ENCODE data around the gene CLHC1.
"Not testable (repeated sequence)": the region's sequence is repeated elsewhere in the genome, so short reads cannot be mapped to it uniquely, and the experiment has no call there.

Gene CLHC1

GRCh38 chr2:55213822-55214221, 18.3 kb downstream of the CLHC1 start:
- no peaks in the 10 kb centered on the region for H3K9me3 ChIP-seq
- H3K27me3 ChIP-seq: no peaks in the 10 kb centered on the region
- H3K27ac ChIP-seq: no peak overlapping the region
- no peaks in the 10 kb centered on the region for H3K36me3 ChIP-seq
- H3K4me1 ChIP-seq (ENCODE audit: control insufficient read depth in 1 of 2, insufficient read depth in 1 of 2, low read depth in 1 of 2, low read length in 1 of 2): no peaks in the 10 kb centered on the region
- TF ChIP-seq, protein P1, sequence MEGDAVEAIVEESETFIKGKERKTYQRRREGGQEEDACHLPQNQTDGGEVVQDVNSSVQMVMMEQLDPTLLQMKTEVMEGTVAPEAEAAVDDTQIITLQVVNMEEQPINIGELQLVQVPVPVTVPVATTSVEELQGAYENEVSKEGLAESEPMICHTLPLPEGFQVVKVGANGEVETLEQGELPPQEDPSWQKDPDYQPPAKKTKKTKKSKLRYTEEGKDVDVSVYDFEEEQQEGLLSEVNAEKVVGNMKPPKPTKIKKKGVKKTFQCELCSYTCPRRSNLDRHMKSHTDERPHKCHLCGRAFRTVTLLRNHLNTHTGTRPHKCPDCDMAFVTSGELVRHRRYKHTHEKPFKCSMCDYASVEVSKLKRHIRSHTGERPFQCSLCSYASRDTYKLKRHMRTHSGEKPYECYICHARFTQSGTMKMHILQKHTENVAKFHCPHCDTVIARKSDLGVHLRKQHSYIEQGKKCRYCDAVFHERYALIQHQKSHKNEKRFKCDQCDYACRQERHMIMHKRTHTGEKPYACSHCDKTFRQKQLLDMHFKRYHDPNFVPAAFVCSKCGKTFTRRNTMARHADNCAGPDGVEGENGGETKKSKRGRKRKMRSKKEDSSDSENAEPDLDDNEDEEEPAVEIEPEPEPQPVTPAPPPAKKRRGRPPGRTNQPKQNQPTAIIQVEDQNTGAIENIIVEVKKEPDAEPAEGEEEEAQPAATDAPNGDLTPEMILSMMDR (IDR thresholded peaks at IDR 0.05): no peak
- no peak overlapping the region for H3K4me3 ChIP-seq (ENCODE audit: low read depth in 1 of 2, low read length in 1 of 2)

DNA sequence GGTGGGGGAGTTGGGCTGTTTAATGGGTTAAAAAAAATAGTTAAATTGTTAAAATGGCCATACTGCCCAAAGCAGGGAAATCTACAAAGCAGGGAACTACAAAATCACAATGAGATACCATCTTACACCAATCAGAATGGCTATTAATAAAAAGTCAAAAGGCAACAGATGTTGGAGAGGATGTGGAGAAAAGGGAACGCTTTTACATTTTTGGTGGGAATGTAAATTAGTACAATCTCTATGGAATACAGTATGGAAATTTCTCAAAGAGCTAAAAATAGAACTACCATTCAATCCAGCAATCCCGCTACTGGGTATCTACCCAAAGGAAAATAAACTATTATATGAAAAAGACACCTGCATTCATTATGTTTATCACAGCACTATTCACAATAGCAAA, 27.1 kb downstream of the CLHC1 start:
- Histone ChIP-seq H3K27ac (no peak overlapping the region), H3K36me3 (no peaks in the 10 kb centered on the region), H3K4me1 (ENCODE audit: control insufficient read depth in 1 of 2, insufficient read depth in 1 of 2, low read depth in 1 of 2, low read length in 1 of 2) (no peaks in the 10 kb centered on the region), H3K4me3 (ENCODE audit: low read depth in 1 of 2, low read length in 1 of 2) (no peak overlapping the region), H3K27me3 (no peaks in the 10 kb centered on the region), H3K9me3 (no peaks in the 10 kb centered on the region)
- TF ChIP-seq, protein P1 (IDR thresholded peaks at IDR 0.05): no peak

GRCh38 chr2:55204536-55204935, 27.6 kb downstream of the CLHC1 start:
- Histone ChIP-seq H3K27ac (no peak overlapping the region), H3K9me3 (no peaks in the 10 kb centered on the region), H3K27me3 (no peaks in the 10 kb centered on the region), H3K4me3 (ENCODE audit: low read depth in 1 of 2, low read length in 1 of 2) (no peak overlapping the region), H3K4me1 (ENCODE audit: control insufficient read depth in 1 of 2, insufficient read depth in 1 of 2, low read depth in 1 of 2, low read length in 1 of 2) (no peaks in the 10 kb centered on the region), H3K36me3 (no peaks in the 10 kb centered on the region)
- TF ChIP-seq, protein P1 (IDR thresholded peaks at IDR 0.05): no peak

DNA sequence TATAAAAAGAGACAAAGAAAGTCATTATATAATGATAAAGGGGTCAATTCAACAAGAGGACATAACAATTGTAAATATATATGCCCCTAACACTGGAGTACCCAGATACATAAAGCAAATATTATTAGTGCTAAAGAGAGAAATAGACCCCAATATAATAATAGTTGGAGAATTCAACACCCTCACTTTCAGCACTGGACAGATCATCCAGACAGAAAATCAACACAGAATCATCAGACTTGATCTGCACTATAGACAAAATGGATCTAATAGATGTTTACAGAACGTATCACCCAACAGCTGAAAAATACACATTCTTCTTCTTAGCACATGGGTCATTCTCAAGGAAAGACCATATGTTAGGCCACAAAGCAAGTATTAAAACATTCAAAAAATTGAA, 31.7 kb downstream of the CLHC1 start:
- TF ChIP-seq, protein P1 (IDR thresholded peaks at IDR 0.05): no peak
- H3K9me3 ChIP-seq: no peaks in the 10 kb centered on the region
- no peaks in the 10 kb centered on the region for H3K4me1 ChIP-seq (ENCODE audit: control insufficient read depth in 1 of 2, insufficient read depth in 1 of 2, low read depth in 1 of 2, low read length in 1 of 2)
- no peak overlapping the region for H3K4me3 ChIP-seq (ENCODE audit: low read depth in 1 of 2, low read length in 1 of 2)
- H3K36me3 ChIP-seq: no peaks in the 10 kb centered on the region
- no peaks in the 10 kb centered on the region for H3K27me3 ChIP-seq
- no peak overlapping the region for H3K27ac ChIP-seq

DNA sequence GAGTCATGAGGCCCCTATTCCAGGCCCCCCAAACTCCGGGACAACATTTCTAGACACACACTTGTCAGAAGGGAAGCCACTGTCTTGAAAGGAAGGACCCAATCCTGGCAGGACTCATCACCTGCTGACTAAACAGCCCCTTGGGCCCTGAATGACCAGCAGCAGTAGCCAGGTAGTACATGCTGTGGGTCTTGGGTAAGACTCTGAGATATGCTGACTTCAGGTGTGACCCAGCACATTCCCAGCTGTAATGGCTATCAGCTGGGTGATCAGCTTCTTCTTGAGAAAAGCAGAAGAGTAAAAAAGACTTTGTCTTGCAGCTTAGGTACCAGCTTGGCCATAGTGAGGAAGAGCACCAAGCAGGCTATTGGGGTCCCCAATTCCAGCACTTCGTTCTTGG, 35.6 kb downstream of the CLHC1 start:
- no peaks in the 10 kb centered on the region for H3K9me3 ChIP-seq
- H3K4me3 ChIP-seq (ENCODE audit: low read depth in 1 of 2, low read length in 1 of 2): no peak overlapping the region
- no peaks in the 10 kb centered on the region for H3K27me3 ChIP-seq
- TF ChIP-seq, protein P1 (IDR thresholded peaks at IDR 0.05): no peak
- H3K27ac ChIP-seq: no peak overlapping the region
- H3K4me1 ChIP-seq (ENCODE audit: control insufficient read depth in 1 of 2, insufficient read depth in 1 of 2, low read depth in 1 of 2, low read length in 1 of 2): no peaks in the 10 kb centered on the region
- no peaks in the 10 kb centered on the region for H3K36me3 ChIP-seq

DNA sequence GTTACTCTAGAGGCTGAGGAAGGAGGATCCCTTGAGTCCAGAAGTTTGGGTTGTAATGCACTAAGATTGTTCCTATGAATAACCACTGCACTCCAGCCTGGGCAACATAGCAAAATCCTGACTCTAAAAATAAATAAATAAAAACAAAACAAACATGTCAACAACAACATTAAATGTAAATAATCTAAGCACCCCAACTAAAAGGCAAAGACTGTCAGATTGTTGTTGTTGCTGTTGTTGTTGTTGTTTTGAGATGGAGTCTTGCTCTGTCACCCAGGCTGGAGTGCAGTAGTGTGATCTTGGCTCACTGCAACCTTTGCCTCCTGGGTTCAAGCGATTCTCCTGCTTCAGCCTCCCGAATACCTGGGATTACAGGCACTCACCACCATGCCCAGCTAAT, 40.2 kb downstream of the CLHC1 start:
- not testable (repeated sequence) for H3K36me3 ChIP-seq; H3K27me3 ChIP-seq; H3K4me1 ChIP-seq (ENCODE audit: control insufficient read depth in 1 of 2, insufficient read depth in 1 of 2, low read depth in 1 of 2, low read length in 1 of 2); H3K9me3 ChIP-seq; H3K4me3 ChIP-seq (ENCODE audit: low read depth in 1 of 2, low read length in 1 of 2); H3K27ac ChIP-seq

GRCh38 chr2:55186837-55187236, 45.3 kb downstream of the CLHC1 start:
- H3K27ac ChIP-seq; H3K4me3 ChIP-seq (ENCODE audit: low read depth in 1 of 2, low read length in 1 of 2); H3K36me3 ChIP-seq; H3K9me3 ChIP-seq; H3K4me1 ChIP-seq (ENCODE audit: control insufficient read depth in 1 of 2, insufficient read depth in 1 of 2, low read depth in 1 of 2, low read length in 1 of 2); H3K27me3 ChIP-seq: not testable (repeated sequence)

Measured in neutrophil (primary cell).